ENCODE data around the gene FILIP1L.

The FILIP1L gene

DNA sequence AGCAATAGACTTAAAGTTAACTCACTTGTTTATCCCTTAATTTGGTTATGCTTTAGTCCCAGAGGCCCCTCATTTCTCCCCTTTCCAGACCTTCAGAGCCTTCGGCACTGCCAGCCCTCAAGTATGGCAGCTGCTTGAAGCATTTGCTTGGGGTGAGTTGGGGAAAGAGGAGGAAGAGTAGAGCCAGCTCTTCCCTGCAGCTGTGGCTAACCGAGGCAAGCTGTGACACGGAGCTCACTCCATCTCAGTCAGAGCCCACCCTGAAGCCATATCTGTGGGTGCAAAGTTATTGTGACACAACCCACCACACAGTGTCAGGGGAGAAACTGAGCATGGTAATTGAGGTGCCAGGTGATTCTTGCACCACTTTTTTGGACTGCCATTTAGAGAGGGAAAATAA lies 66.1 kb downstream of the FILIP1L start:
- Histone ChIP-seq H3K27me3 (replicated peaks) (no peaks in the 10 kb centered on the region), H3K36me3 (replicated peaks) (no peaks in the 10 kb centered on the region), H3K4me3 (ENCODE audit: low read depth, low read length) (no peak overlapping the region), H3K27ac (no peak overlapping the region)
- no peak for TF ChIP-seq CTCF (IDR thresholded peaks at IDR 0.05; ENCODE audit: low read depth, low read length, missing control alignments)
- in situ Hi-C loops (cut with HindIII; ENCODE audit: low pct_ligation_motif_present, low sequenced_read_pairs), result no loop called here
- no peak for DNase-seq

- H3K27me3 ChIP-seq (replicated peaks), result no peaks in the 10 kb centered on the region
- in situ Hi-C loops (cut with HindIII; ENCODE audit: low pct_ligation_motif_present, low sequenced_read_pairs), result no loop called here
- no peak for TF ChIP-seq CTCF (IDR thresholded peaks at IDR 0.05; ENCODE audit: low read depth, low read length, missing control alignments)
- peak; percentile 86 for DNase-seq
- no peaks in the 10 kb centered on the region for H3K36me3 ChIP-seq (replicated peaks)
- H3K4me3 ChIP-seq (ENCODE audit: low read depth, low read length), result no peak overlapping the region
- H3K27ac ChIP-seq, result peak overlapping the region; percentile 2
These were observed 66.7 kb downstream of the FILIP1L start for GRCh38 chr3:100047455-100048141.

- Histone ChIP-seq H3K27ac (no peak overlapping the region), H3K36me3 (replicated peaks) (no peaks in the 10 kb centered on the region), H3K4me3 (ENCODE audit: low read depth, low read length) (no peak overlapping the region), H3K27me3 (replicated peaks) (no peaks in the 10 kb centered on the region)
- TF ChIP-seq CTCF (IDR thresholded peaks at IDR 0.05; ENCODE audit: low read depth, low read length, missing control alignments), result no peak
- in situ Hi-C loops (cut with HindIII; ENCODE audit: low pct_ligation_motif_present, low sequenced_read_pairs), result no loop called here
- DNase-seq, result no peak
These were observed 67.3 kb downstream of the FILIP1L start for GRCh38 chr3:100046986-100047385.

GRCh38 chr3:100045696-100046095 lies 68.6 kb downstream of the FILIP1L start:
- Histone ChIP-seq H3K27me3 (replicated peaks) (no peaks in the 10 kb centered on the region), H3K27ac (peak overlapping the region; percentile 63), H3K4me3 (ENCODE audit: low read depth, low read length) (no peak overlapping the region), H3K36me3 (replicated peaks) (no peaks in the 10 kb centered on the region)
- TF ChIP-seq CTCF (IDR thresholded peaks at IDR 0.05; ENCODE audit: low read depth, low read length, missing control alignments), result no peak
- DNase-seq, result peak; percentile 94
- in situ Hi-C loops (cut with HindIII; ENCODE audit: low pct_ligation_motif_present, low sequenced_read_pairs), result no loop called here

GRCh38 chr3:100044369-100044768 lies 69.9 kb downstream of the FILIP1L start:
- H3K27me3 ChIP-seq (replicated peaks), result no peaks in the 10 kb centered on the region
- no peaks in the 10 kb centered on the region for H3K36me3 ChIP-seq (replicated peaks)
- no peak overlapping the region for H3K27ac ChIP-seq
- no peak for TF ChIP-seq CTCF (IDR thresholded peaks at IDR 0.05; ENCODE audit: low read depth, low read length, missing control alignments)
- no peak overlapping the region for H3K4me3 ChIP-seq (ENCODE audit: low read depth, low read length)
- in situ Hi-C loops (cut with HindIII; ENCODE audit: low pct_ligation_motif_present, low sequenced_read_pairs), result no loop called here
- no peak for DNase-seq

GRCh38 chr3:100043271-100043670 lies 71.0 kb downstream of the FILIP1L start:
- in situ Hi-C loops (cut with HindIII; ENCODE audit: low pct_ligation_motif_present, low sequenced_read_pairs), result no loop called here
- no peak for DNase-seq
- TF ChIP-seq CTCF (IDR thresholded peaks at IDR 0.05; ENCODE audit: low read depth, low read length, missing control alignments), result no peak
- peak overlapping the region; percentile 94 for H3K27ac ChIP-seq
- H3K4me3 ChIP-seq (ENCODE audit: low read depth, low read length), result no peak overlapping the region
- no peaks in the 10 kb centered on the region for H3K36me3 ChIP-seq (replicated peaks)
- H3K27me3 ChIP-seq (replicated peaks), result no peaks in the 10 kb centered on the region
